HS-27A (cell line): ENCODE measurements around the gene OXLD1.
A peak's percentile ranks its signal among the peaks of the same experiment; 100 is the strongest.

Source experiments
- DNase-seq: peaks from one replicate; pipeline ENCODE4 v3.0.0-alpha.2; 2012; ENCODE audit warnings: low read depth, missing footprints

The OXLD1 gene

GRCh38 chr17:81701288-81702071, 35.1 kb upstream of the OXLD1 start:
- DNase-seq = no peak

GRCh38 chr17:81700353-81701287, 34.2 kb upstream of the OXLD1 start:
- no peak for DNase-seq

GRCh38 chr17:81697261-81698044, 31.0 kb upstream of the OXLD1 start:
- DNase-seq = no peak

GRCh38 chr17:81696218-81696941, 30.0 kb upstream of the OXLD1 start:
- no peak for DNase-seq

DNA sequence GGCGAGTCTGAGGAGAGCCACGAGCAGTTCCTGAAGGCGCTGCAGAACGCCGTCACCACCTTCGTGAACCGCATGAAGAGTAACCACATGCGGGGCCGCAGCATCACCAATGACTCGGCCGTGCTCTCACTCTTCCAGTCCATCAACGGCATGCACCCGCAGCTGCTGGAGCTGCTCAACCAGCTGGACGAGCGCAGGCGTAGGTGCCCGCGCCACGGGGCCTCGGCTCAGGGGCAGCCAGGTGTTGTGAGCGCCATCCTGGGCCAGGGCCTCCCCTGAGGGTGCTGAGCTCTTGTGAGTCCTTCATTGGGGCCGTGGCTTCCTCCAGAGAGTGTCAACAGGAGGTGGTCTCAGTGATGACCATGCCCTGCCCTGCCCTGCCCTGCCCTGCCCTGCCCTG, 29.4 kb upstream of the OXLD1 start:
- no peak for DNase-seq

GRCh38 chr17:81695211-81695610, 28.8 kb upstream of the OXLD1 start:
- no peak for DNase-seq

DNA sequence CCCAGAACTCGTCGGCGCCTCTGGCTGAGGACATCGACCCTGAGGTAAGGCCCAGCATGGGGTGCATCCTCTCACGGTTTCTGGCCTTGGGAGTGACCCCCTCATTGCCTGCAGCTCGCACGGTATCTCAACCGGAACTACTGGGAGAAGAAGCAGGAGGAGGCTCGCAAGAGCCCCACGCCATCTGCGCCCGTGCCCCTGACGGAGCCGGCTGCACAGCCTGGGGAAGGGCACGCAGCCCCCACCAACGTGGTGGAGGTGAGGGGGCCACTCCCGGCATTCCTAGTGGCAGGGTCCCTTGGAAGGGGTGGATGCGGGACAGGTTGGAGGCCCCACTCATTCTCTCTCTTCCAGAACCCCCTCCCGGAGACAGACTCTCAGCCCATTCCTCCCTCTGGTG, 28.4 kb upstream of the OXLD1 start:
- DNase-seq = no peak

DNA sequence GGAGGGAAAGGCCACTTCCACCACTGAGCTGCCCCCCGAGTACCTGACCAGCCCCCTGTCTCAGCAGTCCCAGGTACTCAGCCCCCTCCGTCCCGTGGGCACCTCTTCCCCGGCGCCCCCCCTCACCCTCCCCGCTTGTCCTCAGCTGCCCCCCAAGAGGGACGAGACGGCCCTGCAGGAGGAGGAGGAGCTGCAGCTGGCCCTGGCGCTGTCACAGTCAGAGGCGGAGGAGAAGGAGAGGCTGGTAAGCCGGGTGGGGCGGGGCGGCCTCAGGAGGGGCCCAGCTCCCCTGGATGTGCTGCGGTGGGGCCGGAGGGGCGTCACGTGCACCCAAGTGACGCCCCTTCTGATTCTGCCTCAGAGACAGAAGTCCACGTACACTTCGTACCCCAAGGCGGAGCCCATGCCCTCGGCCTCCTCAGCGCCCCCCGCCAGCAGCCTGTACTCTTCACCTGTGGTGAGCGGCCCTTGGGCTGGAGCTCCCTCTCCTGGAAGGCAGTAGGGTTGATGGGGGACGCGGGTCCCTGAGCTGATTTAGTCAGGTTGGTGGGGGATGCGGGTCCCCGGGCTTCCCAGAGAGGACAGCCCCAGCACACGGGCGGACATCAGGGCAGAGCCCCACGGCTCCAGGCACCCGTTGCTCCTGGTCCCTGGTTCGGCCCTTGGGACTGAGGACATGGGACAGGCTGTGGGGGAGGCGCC, 27.3 kb upstream of the OXLD1 start:
- DNase-seq = no peak

GRCh38 chr17:81691608-81692007, 25.2 kb upstream of the OXLD1 start:
- no peak for DNase-seq

GRCh38 chr17:81691196-81691595, 24.8 kb upstream of the OXLD1 start:
- no peak for DNase-seq

- DNase-seq = no peak
Observed at GRCh38 chr17:81690549-81690948, 24.1 kb upstream of the OXLD1 start.

DNA sequence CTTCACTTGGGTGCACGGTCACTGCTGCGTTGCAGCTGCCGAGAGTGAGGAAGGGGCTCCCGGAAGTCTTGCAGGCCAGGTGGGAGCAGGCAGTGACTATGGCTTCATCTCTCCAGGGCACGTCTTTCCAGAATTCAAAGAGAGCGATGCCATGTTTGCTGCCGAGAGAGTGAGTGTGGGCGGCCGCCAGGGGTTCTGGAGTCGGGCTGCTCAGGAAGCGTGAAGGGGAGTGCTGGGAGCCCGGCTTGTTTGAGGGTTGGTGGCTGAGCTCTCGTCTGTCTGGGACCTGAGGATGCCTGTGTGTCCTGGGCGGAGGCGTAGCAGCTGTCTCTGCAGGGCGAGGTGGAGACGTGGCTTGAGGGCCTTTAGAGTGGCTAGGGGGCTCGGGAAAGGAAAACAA, 23.7 kb upstream of the OXLD1 start:
- DNase-seq = no peak

GRCh38 chr17:81688616-81689015, 22.2 kb upstream of the OXLD1 start:
- no peak for DNase-seq

- DNase-seq = no peak
Observed at GRCh38 chr17:81687770-81688541, 21.6 kb upstream of the OXLD1 start.

DNA sequence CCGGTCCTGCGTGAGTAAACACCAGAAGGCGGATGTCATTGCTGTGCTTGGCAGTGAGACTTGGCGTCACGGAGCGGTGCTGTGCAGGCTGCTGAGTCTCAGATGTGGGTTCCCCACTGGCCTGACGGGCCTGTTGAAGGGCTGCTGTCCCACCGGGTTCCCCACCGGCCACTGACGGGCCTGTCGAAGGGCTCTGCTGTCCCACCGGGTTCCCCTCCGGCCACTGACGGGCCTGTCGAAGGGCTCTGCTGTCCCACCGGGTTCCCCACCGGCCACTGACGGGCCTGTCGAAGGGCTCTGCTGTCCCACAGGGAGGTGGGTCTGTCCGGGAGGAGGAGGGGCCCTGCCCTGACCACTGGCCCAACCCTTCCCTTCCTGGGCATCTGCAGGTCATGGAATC, 20.2 kb upstream of the OXLD1 start:
- DNase-seq = no peak

- DNase-seq = no peak
Observed at GRCh38 chr17:81685108-81685507, 18.7 kb upstream of the OXLD1 start.

DNA sequence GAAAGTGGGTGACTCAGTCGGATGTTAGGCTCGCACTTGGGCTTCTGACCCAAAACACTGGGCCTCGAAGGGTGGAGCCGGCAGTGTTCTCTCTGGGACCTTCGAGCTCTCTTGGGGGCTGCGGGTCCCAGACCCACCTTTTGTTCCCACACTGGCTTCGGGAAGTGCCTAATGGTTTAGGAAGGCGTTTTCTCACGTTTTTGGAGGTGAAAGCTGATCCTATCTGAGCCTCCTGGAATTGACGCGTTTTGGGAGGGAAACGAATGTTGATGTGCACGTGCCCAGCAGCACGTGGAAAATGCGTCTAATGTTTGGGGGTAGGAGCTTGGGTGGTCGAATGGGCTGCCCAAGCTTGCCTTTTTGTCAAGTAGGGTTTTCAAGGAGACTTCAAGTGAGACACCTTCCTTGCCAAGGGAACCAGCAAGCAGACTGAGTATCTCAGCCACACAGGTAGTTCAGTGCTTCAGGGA, 18.1 kb upstream of the OXLD1 start:
- no peak for DNase-seq

DNA sequence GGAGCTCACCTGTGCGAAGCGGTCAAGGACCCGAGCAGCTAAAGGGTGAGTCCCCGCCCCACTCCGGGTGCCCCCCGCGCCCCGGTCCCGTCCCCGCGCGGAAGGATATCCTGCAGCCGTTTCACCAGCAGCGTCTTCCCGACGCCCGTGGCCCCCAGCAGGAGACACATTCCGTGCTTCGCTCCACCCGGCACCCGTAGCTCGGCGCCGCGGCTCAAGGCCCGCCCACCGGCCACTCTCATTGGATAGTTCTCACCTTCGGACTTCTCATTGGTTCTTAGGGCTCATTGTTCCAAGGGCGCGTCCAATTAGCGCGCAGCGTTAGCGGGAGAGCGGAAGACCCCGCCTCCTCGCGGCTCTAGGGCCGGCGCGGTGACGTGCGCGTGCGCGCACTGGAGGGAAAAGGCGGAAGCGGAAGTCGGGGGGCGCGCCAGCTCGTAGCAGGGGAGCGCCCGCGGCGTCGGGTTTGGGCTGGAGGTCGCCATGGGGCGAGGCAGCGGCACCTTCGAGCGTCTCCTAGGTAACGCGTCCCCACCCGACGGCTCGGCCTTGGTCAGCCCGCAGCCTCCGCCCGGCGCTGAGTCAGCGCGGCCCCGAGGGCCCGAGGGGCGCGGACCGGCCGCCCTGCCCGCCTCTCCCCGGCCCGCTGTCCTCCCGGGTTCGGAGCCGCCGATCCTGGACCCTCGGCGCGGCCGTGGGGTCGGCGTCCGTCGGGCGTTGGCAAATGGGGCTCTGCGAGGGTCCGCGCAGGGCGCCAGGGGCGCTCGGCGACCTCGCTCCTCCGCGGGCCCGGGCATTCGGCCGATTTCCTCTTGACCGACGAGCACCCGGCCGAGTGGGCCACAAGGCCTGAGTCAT, 17.4 kb upstream of the OXLD1 start, which contains the start of the genes ARL16 and HGS:
Gene ARL16, minus strand, starts transcription at position 214 of the 858 bp plus-strand sequence. Its CDS starts 44 bp downstream, at position 170.
Gene HGS, plus strand, starts transcription at position 428 of the 858 bp plus-strand sequence. Its CDS starts 56 bp downstream, at position 484.
- peak; percentile 91 for DNase-seq

DNA sequence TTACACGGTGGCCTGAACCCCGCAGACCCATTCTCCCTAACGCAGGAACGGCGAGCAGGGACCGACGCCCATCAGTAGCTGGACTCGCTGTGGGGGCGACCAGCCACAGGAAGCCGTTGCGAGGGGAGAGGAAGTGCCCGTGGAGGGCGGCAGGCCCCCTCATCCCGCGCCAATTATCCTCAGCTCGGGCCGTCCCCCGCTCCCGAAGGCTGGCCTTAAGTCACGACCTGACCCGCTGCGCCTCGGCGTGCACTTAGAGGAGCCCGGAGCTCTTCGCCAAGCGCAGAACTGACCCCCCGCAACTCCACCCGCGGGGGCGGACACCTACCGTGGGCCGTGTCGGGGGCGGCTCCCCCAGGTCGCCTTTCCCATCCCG, 16.8 kb upstream of the OXLD1 start:
- DNase-seq = no peak
